ENCODE measurements around the gene FAM53B.

The FAM53B gene

DNA sequence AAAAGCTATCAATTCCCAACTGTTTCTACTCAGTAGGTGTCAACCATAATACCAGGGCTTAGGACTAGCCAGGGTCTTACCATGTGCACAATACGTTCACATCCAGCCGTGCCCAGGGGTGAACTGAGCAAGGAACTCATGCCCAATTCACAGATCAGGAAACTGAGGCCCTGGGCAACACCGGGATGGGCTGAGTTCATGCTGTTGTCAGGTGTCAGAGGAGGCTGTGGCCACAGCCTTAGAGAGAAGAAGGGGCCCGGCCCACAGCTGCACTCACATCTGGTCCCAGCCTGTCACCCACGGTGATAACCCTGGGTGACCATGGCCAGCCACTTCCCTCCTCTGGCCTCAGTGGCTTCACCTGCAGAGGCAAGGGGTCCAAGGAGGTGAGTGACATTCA lies 92.0 kb downstream of the FAM53B start:
- in situ Hi-C loops (cut with HindIII; ENCODE audit: low sequenced_read_pairs), result no loop called here

- in situ Hi-C loops (cut with HindIII; ENCODE audit: low sequenced_read_pairs), result no loop called here
Observed at GRCh38 chr10:124651402-124651891, 92.7 kb downstream of the FAM53B start.

GRCh38 chr10:124650820-124651401 lies 93.3 kb downstream of the FAM53B start:
- in situ Hi-C loops (cut with HindIII; ENCODE audit: low sequenced_read_pairs), result no loop called here

DNA sequence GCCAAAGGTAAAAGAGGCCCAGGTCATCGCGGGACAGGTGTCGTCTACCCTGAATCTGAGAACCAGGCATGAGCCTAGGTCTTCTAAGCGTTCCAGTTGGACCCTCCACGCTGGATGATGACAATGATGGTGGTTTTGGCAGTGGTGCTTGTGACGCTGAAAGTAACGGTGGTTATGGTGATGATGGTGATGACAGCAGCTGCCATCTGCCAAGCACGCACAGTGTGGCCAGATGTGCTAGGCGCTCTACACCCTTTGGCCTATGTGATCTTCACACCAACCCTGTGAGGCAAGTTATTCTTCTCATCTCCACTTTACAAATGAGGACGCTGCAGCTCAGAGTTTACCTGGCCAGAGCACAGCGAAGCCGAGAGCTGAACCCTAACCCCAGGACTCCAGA lies 93.9 kb downstream of the FAM53B start:
- in situ Hi-C loops (cut with HindIII; ENCODE audit: low sequenced_read_pairs), result no loop called here

DNA sequence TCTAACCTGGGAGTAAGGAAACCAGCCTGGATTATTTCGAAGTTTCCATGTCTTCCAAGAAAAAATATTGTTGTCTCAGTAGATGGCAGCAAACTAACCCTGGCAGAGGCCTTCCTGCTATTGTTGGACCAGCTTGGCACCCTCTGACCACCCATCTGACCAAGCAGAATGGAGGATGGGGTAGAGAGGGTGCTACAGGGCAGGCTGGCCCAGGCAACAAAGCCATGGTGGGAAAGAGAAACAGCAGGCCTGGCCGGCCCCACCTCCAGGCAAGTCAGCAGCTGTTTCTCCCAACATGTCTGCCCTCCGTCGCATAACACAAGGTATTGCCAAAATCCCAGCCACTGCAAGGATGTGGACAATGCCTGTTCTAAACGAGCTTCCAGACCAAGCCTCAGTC lies 95.0 kb downstream of the FAM53B start:
- in situ Hi-C loops (cut with HindIII; ENCODE audit: low sequenced_read_pairs), result no loop called here

DNA sequence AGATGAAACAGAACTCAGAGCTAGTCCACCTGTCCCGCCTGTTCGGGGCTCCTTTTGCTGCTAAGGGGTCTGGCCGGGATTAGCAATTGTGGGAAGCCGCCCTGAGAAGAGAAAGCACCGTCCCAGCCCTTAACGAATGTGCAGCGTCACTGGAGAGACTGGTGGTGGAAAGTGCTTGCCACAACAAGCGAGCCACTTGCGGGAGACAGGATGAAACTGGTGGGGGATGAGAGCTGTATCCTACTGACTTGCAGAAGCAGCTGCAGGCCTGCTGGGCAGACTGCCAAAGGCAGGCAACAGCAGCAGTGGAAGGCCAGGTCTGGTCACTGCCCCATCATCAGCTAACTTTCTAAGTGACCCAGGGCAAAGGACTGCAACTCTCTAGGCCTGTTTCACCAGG lies 95.4 kb downstream of the FAM53B start:
- in situ Hi-C loops (cut with HindIII; ENCODE audit: low sequenced_read_pairs), result no loop called here

GRCh38 chr10:124648131-124648475 lies 96.1 kb downstream of the FAM53B start:
- in situ Hi-C loops (cut with HindIII; ENCODE audit: low sequenced_read_pairs), result no loop called here

GRCh38 chr10:124647421-124648130 lies 96.6 kb downstream of the FAM53B start:
- in situ Hi-C loops (cut with HindIII; ENCODE audit: low sequenced_read_pairs), result no loop called here

- in situ Hi-C loops (cut with HindIII; ENCODE audit: low sequenced_read_pairs), result no loop called here
Observed at GRCh38 chr10:124646483-124647352, 97.5 kb downstream of the FAM53B start.

DNA sequence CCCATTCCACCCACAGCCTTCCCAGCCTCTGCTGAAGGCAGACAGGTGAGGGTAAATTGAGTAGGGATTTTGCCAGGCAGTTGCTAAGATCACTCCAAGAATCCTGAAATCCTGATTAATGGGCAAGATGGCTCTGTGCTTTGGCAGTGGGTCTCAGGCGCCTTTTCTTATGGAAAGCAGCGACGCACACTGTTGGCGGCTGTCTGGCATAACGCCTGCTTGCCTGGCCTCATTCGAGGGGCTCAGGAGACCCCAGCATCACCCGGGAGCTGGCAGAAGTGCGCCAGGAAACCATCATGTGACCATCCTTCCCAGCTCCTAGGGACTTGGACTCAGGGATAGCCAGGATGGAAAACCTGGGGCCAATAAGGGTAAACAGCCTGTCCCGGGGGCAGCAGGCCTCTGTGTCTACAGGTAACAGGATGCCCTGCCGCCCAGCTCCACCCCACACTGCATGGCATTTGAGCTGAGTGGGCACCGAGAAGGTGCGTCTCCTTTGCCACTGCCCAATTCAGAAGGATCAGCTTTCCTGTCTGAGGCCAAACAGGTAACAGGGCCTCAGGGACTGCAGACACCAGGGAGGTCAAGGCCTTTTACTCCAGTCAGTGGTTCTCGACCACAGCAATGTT lies 98.6 kb downstream of the FAM53B start:
- in situ Hi-C loops (cut with HindIII; ENCODE audit: low sequenced_read_pairs), result no loop called here

- in situ Hi-C loops (cut with HindIII; ENCODE audit: low sequenced_read_pairs), result no loop called here
Observed at GRCh38 chr10:124644771-124645415, 99.3 kb downstream of the FAM53B start.

GRCh38 chr10:124644236-124644635 lies 99.9 kb downstream of the FAM53B start:
- in situ Hi-C loops (cut with HindIII; ENCODE audit: low sequenced_read_pairs), result no loop called here

- in situ Hi-C loops (cut with HindIII; ENCODE audit: low sequenced_read_pairs), result no loop called here
Observed at GRCh38 chr10:124643330-124644009, 100.7 kb downstream of the FAM53B start.

- in situ Hi-C loops (cut with HindIII; ENCODE audit: low sequenced_read_pairs), result no loop called here
Observed at GRCh38 chr10:124642088-124642710, 102.0 kb downstream of the FAM53B start.

DNA sequence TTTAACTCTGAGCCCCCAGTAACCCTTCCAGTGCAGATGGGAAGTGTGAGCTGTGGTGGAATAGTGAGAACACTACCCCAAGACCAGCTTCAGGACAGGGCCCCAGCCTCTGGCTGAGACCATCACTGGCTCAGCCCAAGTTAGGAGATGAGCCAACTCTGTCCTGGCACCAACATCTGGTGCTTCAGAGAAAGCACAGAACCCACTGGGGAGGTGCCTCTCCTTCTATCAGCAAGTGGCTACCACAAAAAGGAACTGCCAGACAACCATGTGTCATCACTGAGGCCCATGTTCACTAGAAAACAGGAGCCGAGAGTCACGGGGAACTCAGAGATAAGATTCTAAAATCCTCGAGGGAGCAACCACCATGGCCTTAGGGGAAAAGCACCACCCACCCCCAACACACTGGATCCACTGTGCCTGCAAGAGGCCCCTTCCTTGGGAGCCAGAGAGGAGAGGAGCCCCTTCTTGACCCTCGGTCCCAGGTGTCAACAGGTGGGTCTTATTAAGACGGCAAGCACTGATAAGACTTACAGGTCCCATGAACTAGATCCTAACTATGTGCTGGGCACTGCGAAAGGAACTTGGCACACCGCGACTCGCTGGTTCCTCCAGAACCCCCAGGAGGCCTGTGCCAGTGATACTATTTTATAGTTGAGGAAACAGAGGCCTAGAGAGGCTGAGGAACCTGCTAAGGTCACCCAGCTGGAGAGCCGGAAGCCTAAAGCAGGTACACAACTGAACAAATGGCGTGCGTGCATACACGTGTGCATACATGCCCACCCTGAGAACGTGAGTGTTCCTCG lies 102.7 kb downstream of the FAM53B start:
- in situ Hi-C loops (cut with HindIII; ENCODE audit: low sequenced_read_pairs), result no loop called here

DNA sequence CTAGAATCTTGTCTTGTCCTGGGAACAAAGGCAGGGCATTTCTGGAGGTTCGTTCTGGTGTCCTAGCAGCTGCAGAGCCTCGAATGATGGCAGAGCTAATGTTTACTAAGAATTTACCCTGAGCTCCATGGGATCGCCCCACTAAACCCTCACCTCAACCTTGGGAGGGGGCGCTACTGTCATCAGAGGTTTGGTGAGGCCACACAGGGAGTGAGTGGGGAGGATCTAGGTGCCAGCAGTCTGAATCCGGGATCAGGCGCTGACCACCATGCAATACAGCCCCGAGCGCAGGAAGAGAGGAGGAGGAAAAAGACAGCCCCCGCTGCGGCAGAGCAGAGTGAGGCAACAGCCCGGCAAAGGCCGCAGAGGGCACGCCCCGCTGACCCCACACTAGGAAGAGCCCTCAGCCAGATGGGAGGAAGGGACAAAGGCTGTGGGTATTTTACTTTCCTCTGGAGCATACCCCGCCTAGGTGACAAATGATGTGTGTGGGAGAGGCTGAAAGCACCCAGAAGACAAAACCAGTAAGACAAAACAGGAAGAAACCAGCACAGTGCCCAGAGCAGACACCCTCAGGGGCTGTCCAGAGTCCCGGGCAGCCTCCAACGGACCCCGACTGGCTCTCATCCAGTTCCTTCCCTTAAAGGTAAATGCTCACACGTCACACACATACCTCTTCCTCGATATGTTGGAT lies 103.5 kb downstream of the FAM53B start:
- in situ Hi-C loops (cut with HindIII; ENCODE audit: low sequenced_read_pairs), result no loop called here

DNA sequence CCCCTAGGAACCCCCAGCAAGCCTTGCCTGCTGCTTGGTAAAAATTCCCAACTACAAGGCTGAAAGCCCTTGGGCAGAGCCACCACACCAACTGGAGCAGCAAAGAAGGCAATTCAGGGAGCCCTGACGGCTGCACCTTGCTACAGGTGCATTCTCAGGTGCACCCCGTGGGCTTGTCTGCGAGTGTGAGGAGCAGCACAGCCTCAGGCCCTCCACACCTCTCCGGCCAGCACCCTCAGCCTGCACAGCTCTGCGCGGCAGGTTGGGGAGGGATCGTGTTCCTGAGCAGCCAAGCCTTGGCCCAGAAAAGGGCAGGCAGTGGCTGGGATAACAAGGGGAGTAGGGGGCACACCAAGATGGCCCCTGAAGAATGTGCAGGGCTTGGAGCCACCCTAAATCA lies 104.1 kb downstream of the FAM53B start:
- in situ Hi-C loops (cut with HindIII; ENCODE audit: low sequenced_read_pairs), result no loop called here

DNA sequence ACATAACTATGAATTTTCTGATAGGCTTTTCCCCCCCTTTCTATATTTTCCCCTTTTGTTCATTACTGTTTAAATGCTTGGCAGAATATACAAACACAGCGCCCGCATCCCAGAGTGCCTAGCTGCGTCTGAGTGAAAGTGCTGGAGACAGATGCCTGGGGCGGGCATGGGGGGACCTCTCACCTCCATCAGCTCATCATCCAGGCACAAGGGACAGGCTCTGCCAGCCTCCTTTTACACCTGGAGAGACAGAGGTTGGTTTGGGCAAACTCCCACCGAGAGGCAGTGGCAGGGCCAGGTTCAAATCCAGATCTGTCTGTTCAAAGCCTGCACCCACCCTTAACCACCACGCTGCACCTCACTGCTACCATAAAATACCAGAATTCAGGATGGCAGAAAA lies 104.5 kb downstream of the FAM53B start:
- in situ Hi-C loops (cut with HindIII; ENCODE audit: low sequenced_read_pairs), result no loop called here
